ENCODE results near the gene SNAP23. TPM values are rescaled to one million over a fixed set of nuclear protein-coding genes. Genes with fewer than 3 reads are reported as not detected.

The SNAP23 gene
- total and polyA plus RNA-seq, 2 of the 8 experiments (the other 6 are each of a cell fraction or from before 2014, with no cell fraction given) = 58.0 to 72.8 TPM

DNA sequence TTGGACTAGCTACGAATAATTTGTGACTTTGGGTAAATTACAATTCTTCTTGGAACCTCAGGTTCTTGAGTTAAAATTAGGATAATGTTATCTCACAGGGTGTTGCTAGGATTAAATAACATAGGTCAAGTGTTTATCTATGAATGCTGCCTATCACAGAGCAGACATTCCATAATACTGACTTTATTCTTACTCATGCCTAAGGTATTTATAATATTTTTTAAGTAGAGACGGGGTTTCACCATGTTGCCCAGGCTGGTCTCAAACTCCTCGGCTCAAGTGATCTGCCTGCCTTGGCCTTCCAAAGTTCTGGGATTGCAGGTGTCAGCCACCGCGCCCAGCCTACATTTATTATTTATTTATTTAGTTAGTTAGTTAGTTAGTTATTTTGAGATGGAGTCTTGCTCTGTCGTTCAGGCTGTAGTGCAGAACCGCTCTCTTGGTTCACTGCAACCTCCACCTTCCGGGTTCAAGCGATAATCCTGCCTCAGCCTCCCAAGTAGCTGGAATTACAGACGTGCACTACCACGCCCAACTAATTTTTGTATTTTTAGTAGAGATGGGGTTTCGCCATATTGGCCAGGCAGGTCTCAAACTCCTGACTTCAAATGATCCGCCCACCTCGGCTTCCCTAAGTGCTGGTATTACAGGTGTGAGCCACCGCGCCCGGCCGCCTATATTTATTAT is 3.8 kb upstream of the SNAP23 start:
- Histone ChIP-seq H3K9me3 (ENCODE audit: insufficient read depth in 2 of 2, low read depth in 1 of 2, low read length in 1 of 2) (no peaks in the 10 kb centered on the region), H3K79me2 (ENCODE audit: control insufficient read depth in 1 of 2, insufficient read depth in 2 of 2, low read length in 2 of 2) (peaks cover 0 to 27% of the 10 kb centered on the region in 2 experiments; a peak in 2 of 4 replicates), H4K20me1 (replicated peaks in 1 of 2; ENCODE audit: control insufficient read depth in 1 of 2, insufficient read depth in 2 of 2, low read length in 2 of 2) (peaks cover 0 to 2% of the 10 kb centered on the region in 2 experiments), H3K36me3 (ENCODE audit: control insufficient read depth in 2 of 4, insufficient read depth in 4 of 4, low read length in 3 of 4) (no peaks in the 10 kb centered on the region), H2BK5ac (ENCODE audit: low read depth, low read length) (peak overlapping the region; percentile 72), H3K23me2 (ENCODE audit: low read depth, low read length) (peaks cover 12% of the 10 kb centered on the region; the same call in 1 of the 2 replicates), H4K91ac (replicated peaks; ENCODE audit: insufficient read length, low read length) (no peak overlapping the region), H3K4ac (replicated peaks; ENCODE audit: insufficient read length, low read depth, low read length) (no peak overlapping the region), H3K18ac (ENCODE audit: extremely low read depth, low read length) (peak overlapping the region; percentile 91), H2AFZ (ENCODE audit: low read length) (peak overlapping the region; percentile 76), H3K4me3 (ENCODE audit: extremely low read depth in 1 of 4, insufficient read depth in 2 of 4, low read depth in 3 of 4, low read length in 4 of 4) (peak overlapping the region; percentile 72 to 88 (median 82); a peak in 7 of 8 replicates), H3K4me1 (replicated peaks in 1 of 4; ENCODE audit: control insufficient read depth in 3 of 4, insufficient read depth in 4 of 4, low read length in 3 of 4) (peaks cover 0 to 5% (median 1%) of the 10 kb centered on the region in 4 experiments; a peak in 3 of 7 replicates), H3K9ac (replicated peaks in 1 of 4; ENCODE audit: extremely low read depth in 1 of 4, low read depth in 3 of 4, low read length in 3 of 4) (peak overlapping the region; percentile 76 to 91 (median 82)), H3K23ac (ENCODE audit: insufficient read length) (no peak overlapping the region), H3K79me1 (ENCODE audit: low read depth, low read length) (no peaks in the 10 kb centered on the region), H4K8ac (ENCODE audit: extremely low read depth, insufficient read depth, low read length) (no peak overlapping the region), H3K4me2 (ENCODE audit: insufficient read depth in 1 of 2, low read depth in 2 of 2, low read length in 2 of 2) (peak overlapping the region; percentile 71 to 79), H2BK12ac (ENCODE audit: low read depth, low read length) (no peak overlapping the region; the same call in 1 of the 2 replicates), H3K27ac (ENCODE audit: low read depth, low read length) (peak overlapping the region; percentile 88), H4K5ac (ENCODE audit: insufficient read length, low read depth, low read length) (peak overlapping the region; percentile 11), H2BK120ac (replicated peaks; ENCODE audit: low read depth, low read length) (no peak overlapping the region), H3K56ac (replicated peaks; ENCODE audit: insufficient read length, low read depth, low read length) (no peak overlapping the region), H2BK20ac (ENCODE audit: low read length) (no peak overlapping the region), H2BK15ac (ENCODE audit: low read length) (no peak overlapping the region), H3K14ac (ENCODE audit: insufficient read length) (no peak overlapping the region), H2AK5ac (ENCODE audit: low read depth, low read length) (no peak overlapping the region), H3K27me3 (replicated peaks in 1 of 4; ENCODE audit: control insufficient read depth in 3 of 4, extremely low read depth in 1 of 4, insufficient read depth in 3 of 4, low read length in 3 of 4) (no peaks in the 10 kb centered on the region)
- 91% methylated on average over 18 of the region's 18 CpGs; no CpG with 5 or more reads in 1 of the 2 experiments for WGBS, 2 experiments (ENCODE audit: extremely low coverage in 1 of 2, insufficient coverage in 1 of 2, insufficient read length in 1 of 2, insufficient replicate concordance in 2 of 2, low coverage in 1 of 2, low lambda C conversion rate in 2 of 2, missing lambda C conversion rate in 1 of 2)
- ChIA-PET CTCF (ENCODE audit: partially characterized antibody) (interaction anchor here (0.6 to 1.7 kb wide), 6 partner anchors 8 to 1267 kb away, joined by 3 to 4 read pairs (median 4); no protein-coding TSS in a partner anchor), POLR2A (ENCODE audit: partially characterized antibody) (interaction anchor here (0.8 to 2.0 kb wide), 7 partner anchors 8 to 218 kb away, joined by 3 to 6 read pairs (median 4); partner anchors contain the start of genes GANC and TMEM87A)
- no peak for DNase-seq (ENCODE audit: low read depth in 1 of 2, low spot score in 2 of 2)
- no peak for FAIRE-seq
- TF ChIP-seq ZNF274 (IDR thresholded peaks at IDR 0.05; ENCODE audit: borderline replicate concordance, extremely low read depth, low read length) (no peak), JUN (IDR thresholded peaks at IDR 0.05; ENCODE audit: low read depth, low read length) (no peak), CTBP2 (IDR thresholded peaks at IDR 0.05; ENCODE audit: borderline replicate concordance, insufficient read depth, insufficient read length, low read length) (no peak), ASH2L (IDR thresholded peaks at IDR 0.05; ENCODE audit: low read length) (no peak)

All from H1 (cell line).